LNCaP clone FGC (cell line): ENCODE data around the gene OXSR1.

Experiments
- DNase-seq: peaks from one replicate; pipeline ENCODE4 v3.0.0-alpha.2; 2011; ENCODE audit warnings: low read depth
- H3K4me3 ChIP-seq: 2 replicates; pipeline ENCODE4 v1.5.1; 2011; ENCODE audit warnings: mild to moderate bottlenecking, low read depth, low read length, control low read depth
- CTCF ChIP-seq: IDR thresholded peaks from 2 replicates; pipeline ENCODE4 v1.5.1; 2012; ENCODE audit warnings: mild to moderate bottlenecking; ENCODE audit not compliant: control insufficient read depth, insufficient read depth; ENCODE audit errors: extremely low read depth

Gene OXSR1

GRCh38 chr3:38264353-38264771 lies 99.0 kb downstream of the OXSR1 start:
- H3K4me3 ChIP-seq = no peak overlapping the region
- no peak for TF ChIP-seq CTCF
- DNase-seq = no peak

- no peak for TF ChIP-seq CTCF
These were observed 99.4 kb downstream of the OXSR1 start for GRCh38 chr3:38264779-38265178.

GRCh38 chr3:38265604-38266307 lies 100.4 kb downstream of the OXSR1 start, which contains the start of gene SLC22A13:
Gene SLC22A13, plus strand, starts transcription at chr3:38265812. Its CDS starts 49 bp downstream, at chr3:38265861.
- TF ChIP-seq CTCF = no peak
- DNase-seq = no peak
- no peak within 1 kb of the TSS for H3K4me3 ChIP-seq

More at GRCh38 chr3:38264779-38265178, 99.4 kb downstream of the OXSR1 start:
- H3K4me3 ChIP-seq = no peak overlapping the region
- DNase-seq = no peak

- DNase-seq = no peak
- TF ChIP-seq CTCF = no peak
- H3K4me3 ChIP-seq = no peak overlapping the region
These were observed 101.5 kb downstream of the OXSR1 start for GRCh38 chr3:38266810-38267209.

- TF ChIP-seq CTCF = no peak
- no peak overlapping the region for H3K4me3 ChIP-seq
- no peak for DNase-seq
These were observed 102.3 kb downstream of the OXSR1 start for GRCh38 chr3:38267662-38268061.

- TF ChIP-seq CTCF = no peak
- H3K4me3 ChIP-seq = no peak overlapping the region
- DNase-seq = no peak
These were observed 102.8 kb downstream of the OXSR1 start for GRCh38 chr3:38268087-38268486.

- H3K4me3 ChIP-seq = no peak overlapping the region
- no peak for TF ChIP-seq CTCF
- no peak for DNase-seq
These were observed 103.2 kb downstream of the OXSR1 start for GRCh38 chr3:38268522-38268921.
